Stimulated activated CD8-positive, alpha-beta memory T cell treated with anti-CD3 and anti-CD28 coated beads, Interleukin-15, amount 100 ng/mL, for 24 hours (primary cell): ENCODE results near the gene FLT3LG.
A peak's percentile ranks its signal among the peaks of the same experiment; 100 is the strongest.
"Not testable (repeated sequence)": the region's sequence is repeated elsewhere in the genome, so short reads cannot be mapped to it uniquely, and the experiment has no call there.

ENCODE experiments used
- DNase-seq: peaks from one replicate; pipeline ENCODE4 v3.0.0-alpha.2; 2020; ENCODE audit warnings: low read depth

The FLT3LG gene

DNA sequence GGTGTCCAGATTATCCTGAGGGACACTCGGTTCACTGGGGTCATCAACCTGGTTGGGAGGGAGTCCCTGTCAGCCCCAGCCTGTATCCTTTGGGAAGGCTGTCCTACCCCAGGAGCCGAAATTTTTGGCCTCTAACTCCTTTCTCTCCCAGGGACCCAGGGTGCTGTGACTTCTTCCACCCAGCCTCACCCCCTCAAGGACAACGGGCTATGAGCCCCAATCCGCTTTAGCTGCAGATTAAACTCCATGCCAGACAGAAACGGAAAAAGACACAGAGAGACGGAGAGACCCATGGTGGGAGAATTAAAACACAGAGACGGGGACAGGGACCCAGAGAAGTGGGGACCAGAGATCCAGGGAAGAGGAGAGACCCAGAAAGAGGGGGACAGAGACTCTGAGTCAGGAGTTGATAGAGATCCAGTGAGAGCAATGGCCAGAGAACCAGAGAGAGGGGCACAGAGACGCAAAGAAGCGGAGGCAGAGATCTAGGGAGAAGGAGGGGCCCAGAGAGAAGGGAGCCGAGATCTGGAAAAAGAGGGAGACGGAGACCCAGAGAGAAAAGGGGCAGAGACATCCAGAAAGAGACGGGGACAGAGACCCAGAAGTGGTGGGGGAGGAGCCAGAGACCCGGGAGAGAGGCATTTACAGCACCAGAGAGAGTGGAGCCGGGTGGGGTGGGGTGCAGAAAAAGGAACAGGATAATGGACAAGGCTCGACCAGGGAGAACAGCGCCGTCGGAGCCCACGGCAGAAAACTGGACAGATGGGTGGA is 33.4 kb upstream of the FLT3LG start:
- no peak for DNase-seq

DNA sequence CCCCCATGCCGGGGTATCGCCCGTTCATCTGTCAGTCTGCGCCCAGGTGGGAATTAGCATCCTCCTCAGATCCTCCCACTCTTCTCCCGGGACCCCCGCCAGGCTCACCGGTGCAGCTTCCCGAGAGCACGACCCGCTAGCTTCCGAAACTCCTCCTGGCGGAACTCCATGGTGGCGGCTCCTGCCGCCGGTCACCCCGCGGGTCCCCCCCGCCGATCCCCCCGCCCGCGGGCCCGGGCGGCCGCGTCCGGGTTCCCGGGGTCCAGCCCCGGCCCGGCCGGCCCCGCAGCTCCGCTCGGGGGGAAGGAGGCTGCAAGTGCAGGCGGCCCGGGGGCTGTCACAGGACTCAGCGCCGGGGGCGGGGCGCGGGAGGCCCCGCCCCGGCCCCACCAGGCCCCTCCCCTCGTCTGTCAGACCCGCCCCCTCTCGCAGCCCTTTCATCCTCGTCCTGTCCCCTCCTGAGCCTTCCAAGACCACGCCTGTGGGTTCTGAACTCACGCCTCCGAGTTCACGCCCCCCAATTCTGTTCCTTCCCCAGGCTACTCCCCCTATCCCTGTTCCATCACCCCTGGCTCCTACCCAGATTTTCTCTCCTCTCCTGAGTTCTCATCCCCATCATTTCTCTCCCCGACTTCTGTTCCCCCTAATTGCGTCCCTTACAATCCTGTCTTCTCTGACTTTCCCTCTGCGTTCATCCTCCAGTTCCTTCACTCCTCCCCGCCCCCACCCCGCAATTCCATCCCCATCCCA is 32.6 kb upstream of the FLT3LG start, which contains the start of gene SLC17A7:
TSS of gene SLC17A7 (minus strand) at position 318 of the 750 bp plus-strand sequence. CDS start at position 170, 148 bp downstream.
- DNase-seq: no peak

DNA sequence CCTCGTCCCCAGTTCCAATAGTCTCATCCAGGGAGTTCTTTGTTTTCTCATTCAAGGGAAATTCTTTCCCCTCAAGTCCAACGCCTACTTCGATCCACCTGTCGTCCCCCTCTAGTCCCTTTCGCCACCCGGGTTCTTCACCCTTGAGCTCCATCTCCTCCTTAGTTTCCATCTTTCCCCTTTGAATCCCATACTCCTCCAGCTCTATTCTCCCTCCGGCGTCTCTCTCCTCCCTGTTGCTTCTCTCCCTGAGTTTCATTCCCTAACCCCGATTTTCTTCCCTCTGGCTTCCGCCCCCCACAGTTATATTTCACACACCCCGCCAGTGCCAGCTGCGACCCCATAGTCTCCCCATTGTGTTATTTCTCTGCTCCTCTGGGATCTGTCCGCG is 32.1 kb upstream of the FLT3LG start:
- DNase-seq: no peak

DNA sequence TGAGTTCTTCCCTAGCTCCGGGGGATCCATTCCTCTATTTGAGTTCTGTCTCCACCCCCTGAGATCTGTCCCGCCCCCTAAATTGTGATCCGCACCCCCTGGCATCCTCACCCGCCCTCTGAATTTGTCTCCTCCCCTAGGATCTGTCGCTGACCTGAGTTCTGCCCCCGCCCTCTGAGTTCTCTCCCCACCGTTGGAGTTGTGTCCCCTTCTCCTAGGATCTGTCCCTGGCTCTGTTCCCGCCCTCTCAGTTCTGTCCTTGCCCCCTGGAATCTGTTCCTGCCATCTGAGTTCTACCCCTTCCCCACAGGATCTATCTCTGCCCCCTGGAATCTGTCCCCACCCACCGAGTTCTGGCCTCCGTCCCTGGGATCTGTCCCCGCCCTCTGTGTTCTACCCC is 31.7 kb upstream of the FLT3LG start:
- no peak for DNase-seq

DNA sequence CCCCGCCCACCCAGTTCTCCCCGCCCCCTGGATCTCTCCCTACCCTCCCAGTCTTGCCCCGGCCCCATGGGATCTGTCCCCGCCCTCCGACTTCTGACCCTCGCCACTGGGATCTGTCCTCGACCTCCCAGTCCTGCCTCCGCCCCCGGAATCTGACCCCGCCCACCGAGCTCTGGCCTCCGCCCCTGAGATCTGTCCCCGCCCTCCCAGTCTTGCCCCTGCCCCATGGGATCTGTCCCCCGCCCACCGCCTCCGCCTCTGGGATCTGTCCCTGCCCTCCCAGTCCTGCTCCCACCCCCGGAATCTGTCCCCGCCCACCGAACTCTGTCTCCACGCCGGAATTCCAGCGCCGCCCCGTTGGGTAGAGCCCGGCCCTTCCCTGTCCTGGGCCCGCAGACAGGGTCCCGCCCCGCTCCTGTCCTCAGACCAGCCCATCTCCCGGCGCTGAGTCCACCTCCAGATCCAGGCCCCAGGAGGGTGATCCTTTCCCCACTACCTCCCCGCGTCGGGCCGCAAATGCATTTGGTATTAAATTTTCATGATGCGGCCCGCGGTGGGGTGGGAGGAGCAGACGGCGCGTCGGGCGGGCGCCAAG is 31.1 kb upstream of the FLT3LG start:
- DNase-seq: no peak

DNA sequence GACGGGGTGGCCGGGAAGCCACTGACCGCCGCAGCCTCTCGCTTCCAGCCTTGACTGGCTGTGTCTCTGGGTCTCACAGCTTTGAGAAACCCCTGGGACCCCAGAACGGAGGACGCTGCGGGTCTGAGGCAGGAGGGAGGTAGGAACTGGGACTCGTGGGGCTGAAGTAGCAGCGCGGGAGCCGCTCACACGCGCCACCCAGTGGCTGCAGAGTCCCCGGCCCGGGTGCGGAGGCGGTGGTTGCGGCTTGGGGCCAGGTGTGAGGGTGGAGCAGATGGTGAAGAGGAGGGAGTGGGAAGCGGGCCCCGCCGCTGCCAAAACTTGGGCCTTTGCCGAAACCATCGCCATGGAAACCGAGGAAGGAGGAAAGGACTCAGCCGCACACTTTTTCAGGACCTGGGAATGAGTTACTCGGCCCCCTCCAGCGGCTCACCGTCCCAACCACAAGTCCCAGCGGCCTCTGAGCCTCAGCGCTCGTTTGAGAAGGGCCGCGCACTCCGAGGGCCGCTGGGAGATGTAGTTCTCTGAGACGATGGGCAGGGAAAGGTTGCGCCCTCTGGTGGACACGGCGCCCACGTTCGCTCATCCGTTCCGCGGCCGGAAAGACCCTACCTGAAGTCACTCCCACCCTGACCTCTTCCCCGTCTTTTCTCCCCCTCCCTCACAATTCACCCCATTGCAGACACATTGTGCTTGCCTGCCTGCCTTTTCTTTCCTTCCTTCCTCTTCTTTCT is 30.5 kb upstream of the FLT3LG start:
- peak; percentile 89 for DNase-seq

DNA sequence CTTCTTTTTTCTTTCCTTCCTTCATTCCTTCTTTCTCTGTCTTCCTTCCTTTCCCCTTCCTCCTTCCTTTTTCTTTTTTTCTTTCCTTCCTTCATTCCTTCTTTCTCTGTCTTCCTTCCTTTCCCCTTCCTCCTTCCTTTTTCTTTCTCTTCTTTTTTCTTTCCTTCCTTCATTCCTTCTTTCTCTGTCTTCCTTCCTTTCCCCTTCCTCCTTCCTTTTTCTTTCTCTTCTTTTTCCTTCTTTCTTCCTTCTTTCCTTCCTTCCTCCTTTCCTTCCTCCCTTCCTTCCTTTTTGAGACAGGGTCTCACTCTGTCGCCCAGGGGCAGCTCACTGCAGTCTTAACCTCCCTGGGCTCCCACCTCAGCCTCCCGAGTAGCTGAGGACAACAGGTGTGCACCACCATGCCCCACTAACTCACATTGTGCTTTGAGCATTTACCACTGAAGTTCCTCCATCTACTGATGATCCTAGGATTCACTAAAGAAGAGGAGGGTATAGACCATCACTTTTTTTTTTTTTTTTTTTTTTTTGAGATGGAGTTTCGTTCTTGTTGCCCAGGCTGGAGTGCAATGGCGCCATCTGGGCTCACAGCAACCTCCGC is 29.8 kb upstream of the FLT3LG start:
- not testable (repeated sequence) for DNase-seq

DNA sequence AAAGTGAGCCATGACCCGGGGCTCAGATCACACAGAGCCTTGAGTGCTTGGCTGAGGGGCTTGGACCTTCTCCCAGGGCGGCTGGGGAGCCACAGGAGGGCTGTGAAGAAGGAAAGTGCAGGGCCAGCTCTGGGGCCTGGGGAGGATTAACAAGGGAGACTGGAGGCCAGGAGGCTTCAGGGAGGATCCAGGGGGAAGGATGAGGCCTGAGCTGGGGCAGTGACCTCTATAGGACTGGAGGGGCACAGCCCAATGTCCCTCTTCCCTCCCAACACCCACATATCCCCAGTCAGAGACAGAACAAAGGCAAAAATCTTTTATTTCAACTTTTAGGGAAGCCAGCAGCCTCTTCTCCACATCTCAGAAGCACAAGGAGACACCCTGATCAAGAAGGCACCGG is 28.0 kb upstream of the FLT3LG start:
- no peak for DNase-seq

DNA sequence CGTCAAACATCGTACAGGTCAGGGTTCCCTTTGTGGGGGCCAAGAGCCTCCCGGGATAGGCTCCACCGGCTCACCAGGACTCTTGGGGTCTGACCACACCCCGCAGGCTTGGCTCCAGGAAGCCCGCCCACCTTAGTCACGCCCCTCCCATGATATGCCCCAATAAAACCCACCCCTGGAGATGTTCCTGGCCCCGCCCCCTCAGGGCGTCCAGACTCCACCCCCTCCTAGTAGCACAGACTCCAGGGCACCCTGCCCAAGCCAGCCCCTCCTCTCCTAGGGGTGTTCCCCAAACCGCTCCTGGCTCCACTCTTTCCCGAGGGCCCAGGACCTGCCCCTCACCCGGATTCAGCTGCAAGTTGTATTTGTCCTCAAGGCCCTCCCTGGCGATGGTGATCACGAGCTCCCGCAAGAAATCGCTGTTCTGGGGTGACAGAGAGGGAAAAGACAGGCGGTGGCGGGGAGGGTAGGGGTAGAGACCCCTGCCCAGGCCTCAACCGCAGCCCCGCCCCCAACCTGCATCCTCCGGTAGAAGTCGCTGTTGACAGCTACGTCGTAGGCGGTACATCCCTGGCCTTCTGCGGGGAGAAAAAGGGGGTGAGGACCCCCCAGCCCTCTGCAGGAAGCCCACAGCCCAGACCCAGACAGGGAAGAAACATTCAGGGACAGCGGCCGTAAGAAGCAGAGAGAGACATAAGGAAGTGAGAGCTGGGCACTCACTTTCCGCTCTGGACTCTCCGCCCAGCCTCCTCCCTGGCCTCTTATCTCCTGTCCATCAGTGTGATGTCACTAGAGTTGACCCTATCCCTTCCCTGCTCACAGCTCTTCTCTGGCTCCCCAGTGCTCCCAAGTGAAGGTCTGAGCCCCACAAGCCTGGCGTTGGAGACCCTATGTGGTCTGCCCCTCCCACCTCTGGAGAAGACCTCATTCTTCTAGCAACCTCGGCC is 26.3 kb upstream of the FLT3LG start:
- DNase-seq: no peak

DNA sequence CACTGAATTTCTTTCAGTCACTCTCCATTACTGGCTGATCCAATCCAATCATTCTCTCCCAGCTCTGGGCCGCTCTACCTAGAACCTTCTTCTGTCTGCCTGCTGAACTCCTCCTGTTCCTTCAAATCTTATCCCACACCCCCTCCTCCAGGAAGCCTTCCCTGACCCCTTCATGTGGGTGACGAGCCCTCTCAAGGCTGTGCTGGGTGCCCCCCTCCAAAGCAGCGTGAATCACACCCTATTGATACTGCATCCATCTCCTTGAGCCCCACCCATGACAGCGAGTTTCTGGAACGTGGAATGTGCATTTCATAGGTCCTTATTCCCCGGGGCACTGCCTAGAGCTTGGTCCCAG is 25.6 kb upstream of the FLT3LG start:
- no peak for DNase-seq

DNA sequence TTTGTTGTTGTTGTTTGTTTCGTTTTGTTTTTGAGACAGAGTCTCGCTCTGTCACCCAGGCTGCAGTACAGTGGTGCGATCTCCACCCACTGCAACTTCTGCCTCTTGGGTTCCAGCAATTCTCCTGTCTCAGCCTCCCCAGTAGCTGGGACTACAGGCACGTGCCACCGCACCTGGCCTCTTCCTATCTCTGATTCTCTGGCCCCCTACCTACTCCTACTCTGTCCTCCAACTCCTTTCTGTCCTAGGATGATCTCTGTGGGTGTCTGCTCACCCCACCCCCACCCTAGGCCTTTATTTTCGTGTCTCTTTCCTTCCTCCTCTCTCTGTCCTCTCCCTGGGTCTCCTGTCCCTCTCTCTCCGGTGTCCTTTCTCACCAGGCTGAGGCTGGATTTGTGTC is 23.6 kb upstream of the FLT3LG start:
- DNase-seq: no peak

DNA sequence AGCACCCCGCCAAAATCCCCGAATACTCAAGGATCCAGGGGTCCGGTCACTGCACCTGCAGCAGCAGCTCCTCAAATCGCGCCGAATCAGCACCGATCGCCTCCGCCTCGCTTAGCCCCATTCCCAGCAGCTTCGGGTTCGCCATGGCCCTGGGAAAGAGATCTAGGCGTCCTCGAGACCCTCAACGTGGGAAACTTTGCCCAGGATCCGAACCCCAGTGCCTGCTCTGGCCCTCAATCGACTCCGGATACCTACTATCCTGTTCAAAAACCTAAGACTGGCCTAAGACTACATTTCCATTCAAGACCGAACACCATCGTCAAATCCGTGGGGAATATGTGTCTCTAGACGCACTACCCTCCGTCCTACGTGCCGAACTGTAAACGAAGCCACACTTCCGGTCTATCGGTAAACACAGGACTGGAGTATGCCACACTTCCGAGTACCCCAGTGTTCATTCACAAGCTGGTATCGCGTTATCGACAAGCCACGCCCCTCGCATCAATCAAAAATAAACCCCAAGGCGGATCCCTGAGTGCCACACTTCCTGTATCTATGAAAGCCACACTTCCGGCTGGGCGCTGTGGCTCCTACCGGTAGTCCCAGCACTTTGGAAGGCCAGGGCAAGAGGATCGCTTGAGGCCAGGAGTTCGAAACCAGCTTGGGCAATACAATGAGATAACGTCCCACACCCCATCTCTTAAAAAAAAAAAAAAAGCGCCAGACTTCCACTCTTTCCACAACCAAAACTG is 22.4 kb upstream of the FLT3LG start, which contains the start of gene PIH1D1:
TSS of gene PIH1D1 (minus strand) at position 385 of the 752 bp plus-strand sequence. CDS start at position 145, 240 bp downstream.
- DNase-seq: peak; percentile 72

DNA sequence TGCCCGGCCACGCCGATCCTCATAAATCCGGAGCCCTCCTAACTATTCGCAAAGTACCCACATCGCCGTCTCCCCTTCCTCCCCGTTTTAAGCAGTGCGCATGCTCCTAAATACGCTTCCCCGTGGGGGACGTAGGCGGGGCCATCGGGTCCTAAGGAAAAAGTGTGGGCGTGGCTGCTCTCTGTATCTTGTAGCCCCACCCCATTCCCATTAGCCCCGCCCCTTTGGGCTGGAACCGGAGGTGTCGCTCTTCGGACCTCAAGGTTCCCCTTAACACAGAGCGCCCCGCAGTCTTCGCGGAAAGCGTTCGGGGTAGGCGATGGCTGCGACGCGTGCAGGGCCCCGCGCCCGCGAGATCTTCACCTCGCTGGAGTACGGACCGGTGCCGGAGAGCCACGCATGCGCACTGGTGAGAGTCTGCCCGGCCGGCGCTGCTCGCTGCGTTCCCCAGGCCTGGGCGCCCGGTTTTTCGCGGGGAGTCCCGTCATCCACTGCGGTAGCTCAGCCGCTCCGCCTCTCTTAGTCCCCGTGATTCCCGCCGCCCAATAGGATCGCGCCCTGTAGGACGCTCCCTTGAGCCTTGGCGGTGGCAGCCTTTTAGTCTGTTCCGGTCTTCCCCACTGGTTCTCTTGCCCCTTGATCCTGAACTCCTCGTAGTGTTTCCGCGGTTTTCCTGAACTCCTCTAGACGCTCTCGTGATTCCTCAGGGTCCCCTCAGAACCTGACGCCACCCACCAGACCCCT is 20.8 kb upstream of the FLT3LG start, which contains the start of gene ALDH16A1:
TSS of gene ALDH16A1 (plus strand) at position 213 of the 744 bp plus-strand sequence. CDS start at position 320, 107 bp downstream.
- DNase-seq: peak; percentile 93

DNA sequence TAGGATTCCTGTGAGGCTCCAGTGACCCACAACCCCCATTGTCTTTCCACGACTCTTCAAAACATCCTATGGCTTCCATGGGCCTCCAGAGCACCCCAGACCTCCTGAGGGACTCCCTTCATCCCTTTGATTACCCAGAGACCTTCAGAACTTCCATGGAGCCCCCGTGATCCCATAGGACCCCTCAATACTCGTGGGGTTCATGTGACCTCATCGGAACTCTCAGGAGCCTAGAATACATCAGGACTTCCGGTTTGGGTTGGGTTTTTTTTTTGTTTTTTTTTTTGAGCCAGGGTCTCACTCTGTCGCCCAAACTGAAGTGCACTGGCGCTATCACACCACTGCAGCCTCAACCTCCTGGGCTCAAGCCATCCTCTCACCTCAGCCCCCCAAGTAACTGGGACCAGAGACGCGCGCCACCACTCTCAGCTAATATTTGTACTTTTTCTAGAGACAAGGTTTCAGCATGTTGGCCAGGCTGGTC is 20.2 kb upstream of the FLT3LG start:
- no peak for DNase-seq

DNA sequence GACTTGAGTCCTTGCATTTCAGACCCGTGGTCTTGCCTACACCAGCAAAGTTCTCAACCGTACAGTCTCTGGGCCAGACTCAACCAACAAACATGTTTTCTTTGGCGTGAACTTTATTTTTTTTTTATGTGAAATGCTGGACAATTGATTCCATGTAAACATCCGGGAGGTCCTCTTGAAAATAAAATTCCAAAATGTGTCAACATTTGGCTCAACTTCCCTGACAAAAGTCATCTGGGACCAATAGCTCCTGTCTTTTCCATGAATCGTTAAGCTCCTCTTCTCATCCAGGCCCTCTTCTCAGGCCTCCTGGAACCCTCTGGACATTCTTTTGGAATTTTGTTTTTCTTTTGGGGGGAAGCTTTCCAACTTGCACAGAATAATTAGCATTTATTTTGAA is 18.2 kb upstream of the FLT3LG start:
- DNase-seq: no peak

DNA sequence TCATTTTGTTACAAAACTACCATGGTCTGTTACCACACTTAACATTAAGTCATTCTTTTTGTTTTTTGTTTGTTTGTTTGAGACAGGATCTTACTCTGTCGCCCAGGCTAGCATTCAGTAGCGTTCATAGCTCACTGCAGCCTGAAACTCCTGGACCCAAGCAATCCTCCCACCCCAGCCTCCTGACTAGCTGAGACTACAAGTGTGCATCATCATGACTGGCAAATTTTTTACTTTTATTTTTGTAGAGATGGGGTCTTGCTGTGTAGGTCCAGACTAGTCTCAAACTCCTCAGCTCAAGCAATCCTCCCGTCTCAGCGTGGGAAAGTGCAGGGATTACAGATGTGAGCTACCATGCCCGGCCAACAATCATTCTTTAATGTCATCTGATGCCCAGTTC is 17.7 kb upstream of the FLT3LG start:
- no peak for DNase-seq

DNA sequence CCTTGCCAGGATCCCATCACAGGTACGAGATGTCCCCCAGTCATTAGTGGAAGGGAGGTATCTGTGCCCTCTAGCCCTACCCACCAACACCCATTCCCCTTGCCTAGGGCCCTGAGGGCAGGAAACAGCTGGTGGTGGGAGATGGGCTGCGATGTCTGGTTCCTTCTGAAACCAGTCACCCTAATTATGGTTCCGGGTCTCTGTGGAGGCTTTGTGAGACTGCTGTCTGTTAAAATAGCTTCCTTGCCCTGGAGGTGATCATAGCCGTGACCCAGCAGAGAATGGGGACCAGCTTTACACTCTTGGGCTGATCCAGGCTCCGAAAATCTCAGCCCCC is 15.5 kb upstream of the FLT3LG start:
- no peak for DNase-seq

DNA sequence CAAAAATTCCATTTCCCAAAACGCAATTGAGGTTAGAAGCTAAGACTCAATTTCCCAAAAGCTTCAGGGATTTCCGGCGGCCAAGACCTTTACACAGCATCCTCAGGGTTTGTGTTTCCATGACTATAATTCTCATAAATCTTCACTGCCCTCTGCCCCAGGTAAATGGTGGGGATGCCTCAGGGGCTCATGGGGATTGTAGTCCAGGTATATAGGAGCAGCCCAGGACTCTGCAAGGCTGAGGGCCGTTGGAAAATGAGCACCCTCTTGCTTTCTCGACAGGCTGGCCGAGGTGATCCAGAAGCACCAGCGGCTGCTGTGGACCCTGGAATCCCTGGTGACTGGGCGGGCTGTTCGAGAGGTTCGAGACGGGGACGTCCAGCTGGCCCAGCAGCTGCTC is 14.6 kb upstream of the FLT3LG start:
- DNase-seq: no peak

DNA sequence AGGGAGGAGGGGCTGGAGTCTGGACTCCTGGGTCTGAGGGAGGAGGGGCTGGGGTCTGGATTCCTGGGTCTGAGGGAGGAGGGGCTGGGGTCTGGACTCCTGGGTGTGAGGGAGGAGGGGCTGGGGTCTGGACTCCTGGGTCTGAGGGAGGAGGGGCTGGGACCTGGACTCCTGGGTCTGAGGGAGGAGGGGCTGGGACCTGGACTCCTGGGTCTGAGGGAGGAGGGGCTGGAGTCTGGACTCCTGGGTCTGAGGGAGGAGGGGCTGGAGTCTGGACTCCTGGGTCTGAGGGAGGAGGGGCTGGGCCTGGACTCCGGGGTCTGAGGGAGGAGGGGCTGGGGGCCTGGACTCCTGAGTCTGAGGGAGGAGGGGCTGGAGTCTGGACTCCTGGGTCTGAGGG is 12.9 kb upstream of the FLT3LG start:
- not testable (repeated sequence) for DNase-seq
